Jurkat, Clone E6-1 (cell line): ENCODE measurements around the gene PPP6R3.
"Not testable (repeated sequence)": the region's sequence is repeated elsewhere in the genome, so short reads cannot be mapped to it uniquely, and the experiment has no call there.

ENCODE experiments used
- DNase-seq: peaks from one replicate; pipeline ENCODE4 v3.0.0-alpha.2; 2011; ENCODE audit warnings: low read depth, low spot score
- H3K4me3 ChIP-seq: 2 replicates; pipeline ENCODE4 v1.5.1; 2011; ENCODE audit warnings: mild to moderate bottlenecking, low read length, control low read depth, moderate library complexity

The PPP6R3 gene

GRCh38 chr11:68517121-68517741, 56.7 kb downstream of the PPP6R3 start:
- DNase-seq, result no peak
- H3K4me3 ChIP-seq, result no peak overlapping the region

GRCh38 chr11:68518191-68518590, 57.6 kb downstream of the PPP6R3 start:
- no peak for DNase-seq
- H3K4me3 ChIP-seq, result no peak overlapping the region

- peak; percentile 86 for DNase-seq
- H3K4me3 ChIP-seq, result no peak overlapping the region
These were observed 61.6 kb downstream of the PPP6R3 start for GRCh38 chr11:68521969-68522652.

DNA sequence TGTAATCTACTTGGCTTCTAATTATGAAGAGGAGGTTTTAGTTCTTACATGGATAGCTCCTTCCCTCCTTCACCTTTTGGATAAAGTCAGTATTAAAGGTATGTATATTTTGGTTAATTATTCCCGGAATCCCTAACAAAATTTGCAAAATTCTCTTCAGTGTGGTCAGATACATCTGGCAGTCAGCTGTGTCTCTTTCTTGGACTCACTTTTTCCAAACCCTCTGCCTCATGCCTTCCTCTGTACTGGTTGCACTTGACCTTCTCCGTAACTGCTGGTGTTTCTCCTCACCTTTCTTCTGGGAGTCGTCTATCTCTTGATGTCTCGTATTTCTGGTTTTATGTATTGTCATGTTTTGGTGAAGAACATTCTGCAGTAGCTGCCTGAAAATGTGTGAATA, 62.5 kb downstream of the PPP6R3 start:
- DNase-seq, result no peak
- H3K4me3 ChIP-seq, result no peak overlapping the region

DNA sequence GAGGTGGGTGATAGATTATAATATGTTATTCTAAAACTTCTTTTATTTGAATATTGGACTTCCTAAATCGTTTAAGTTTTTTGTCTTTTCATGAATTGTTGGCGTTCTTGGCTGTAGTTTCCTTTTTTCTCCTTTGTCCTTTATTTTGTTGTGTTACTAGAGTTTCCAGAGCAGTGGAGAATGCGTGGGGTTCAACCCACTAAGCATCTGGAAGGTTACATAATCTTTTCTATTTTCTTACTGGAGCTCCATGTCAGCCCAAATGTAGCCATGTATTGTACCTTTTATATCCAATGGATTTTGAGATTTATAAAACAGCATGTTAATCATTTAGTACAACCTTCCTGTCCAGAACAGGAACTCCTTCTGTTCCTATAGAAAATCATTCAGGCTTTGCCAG, 63.2 kb downstream of the PPP6R3 start:
- H3K4me3 ChIP-seq, result no peak overlapping the region
- DNase-seq, result no peak

DNA sequence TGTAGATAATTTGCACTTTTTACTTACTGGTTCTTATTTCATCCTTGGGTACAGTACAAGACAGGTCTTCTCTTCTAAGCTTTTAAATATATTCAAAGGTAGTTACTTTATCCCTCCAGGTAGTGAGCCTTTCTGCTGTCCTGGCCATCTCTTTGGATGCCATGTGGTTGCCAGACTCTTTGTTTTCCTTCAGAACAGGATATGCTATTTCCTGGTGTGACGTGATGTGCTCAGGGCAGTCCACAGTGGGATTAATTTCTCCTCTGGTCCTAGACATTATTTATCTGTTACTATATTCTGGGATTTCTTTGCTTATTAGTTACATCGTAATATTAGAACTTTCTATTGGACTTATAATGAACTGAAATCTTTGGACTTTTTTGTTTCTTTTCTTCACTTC, 63.7 kb downstream of the PPP6R3 start:
- no peak for DNase-seq
- H3K4me3 ChIP-seq, result no peak overlapping the region

DNA sequence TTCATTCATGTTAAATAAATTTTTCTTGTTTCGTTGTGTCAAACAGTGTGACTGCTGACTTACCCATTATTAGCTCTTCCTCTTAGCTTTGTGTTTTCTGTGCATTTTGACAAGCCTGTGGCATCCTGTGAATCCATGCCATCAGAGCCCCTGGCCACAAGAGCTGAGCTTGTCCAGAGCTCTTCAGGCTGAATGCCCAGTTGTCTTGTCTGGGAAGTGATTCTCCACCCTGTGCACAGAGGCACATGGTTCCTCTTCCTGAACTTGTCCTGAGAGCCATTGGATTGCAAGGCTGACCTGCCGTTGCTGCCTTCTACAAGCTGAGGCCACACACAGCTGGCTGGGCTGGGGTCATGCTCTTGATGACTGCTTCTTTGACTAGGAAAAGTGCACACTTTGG, 64.1 kb downstream of the PPP6R3 start:
- H3K4me3 ChIP-seq, result no peak overlapping the region
- DNase-seq, result no peak

DNA sequence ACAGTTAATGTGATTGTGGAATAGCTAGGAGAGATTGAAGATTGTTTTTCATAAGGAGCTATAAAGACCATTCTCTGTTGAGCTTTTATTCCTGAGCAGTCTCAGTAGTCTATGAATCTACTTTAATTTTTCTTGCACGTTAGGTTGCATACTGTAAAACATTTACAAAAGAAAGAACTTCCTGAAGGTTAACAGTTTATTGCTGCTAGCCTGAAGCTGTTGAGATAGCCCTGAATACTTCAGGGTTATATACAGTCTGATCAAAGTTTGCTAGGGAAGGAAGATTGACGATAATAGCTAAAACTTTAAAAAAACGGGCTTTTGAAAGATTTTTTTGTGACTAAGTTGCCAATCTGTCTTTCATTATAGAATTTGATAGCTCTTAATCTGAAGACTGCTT, 64.8 kb downstream of the PPP6R3 start:
- no peak overlapping the region for H3K4me3 ChIP-seq
- DNase-seq, result no peak

DNA sequence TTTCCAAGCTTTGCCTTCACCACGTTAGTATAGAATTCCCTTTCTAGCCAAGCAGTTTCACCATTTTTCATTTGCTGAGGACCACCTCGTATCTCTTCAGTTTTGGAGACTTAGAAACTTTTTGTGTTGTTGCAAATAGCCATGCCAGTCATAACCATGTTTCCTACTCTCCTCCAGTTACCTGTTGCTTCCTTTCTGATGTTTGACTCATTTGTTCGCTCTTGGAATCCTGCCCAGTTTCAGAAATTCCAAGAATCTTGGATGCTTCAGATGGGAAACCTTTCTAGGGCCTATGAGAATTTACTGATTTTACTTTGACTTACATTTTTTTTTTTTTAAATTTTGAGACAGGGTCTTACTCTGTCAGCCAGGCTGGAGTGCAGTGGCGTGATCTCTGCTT, 65.4 kb downstream of the PPP6R3 start:
- no peak for DNase-seq
- no peak overlapping the region for H3K4me3 ChIP-seq

DNA sequence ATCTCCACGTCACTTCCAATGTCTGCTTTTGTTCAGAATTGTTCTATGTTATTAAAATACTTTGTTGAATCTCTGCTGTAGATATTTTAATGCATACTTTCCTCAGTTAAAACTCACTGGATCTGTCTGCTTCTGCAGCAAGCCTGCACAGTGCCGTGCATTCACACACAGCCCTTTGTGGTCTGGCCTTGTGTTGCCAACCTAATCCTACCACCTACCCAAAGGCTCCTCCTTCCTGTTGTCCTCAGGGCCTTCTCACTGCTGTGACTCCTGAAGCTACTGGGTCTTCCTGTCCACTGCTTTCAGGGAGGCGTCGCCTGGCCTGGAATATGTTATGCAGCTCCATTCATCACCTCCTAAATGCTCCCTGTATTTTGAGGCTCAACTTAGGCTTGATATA, 67.0 kb downstream of the PPP6R3 start:
- DNase-seq, result no peak
- no peak overlapping the region for H3K4me3 ChIP-seq

DNA sequence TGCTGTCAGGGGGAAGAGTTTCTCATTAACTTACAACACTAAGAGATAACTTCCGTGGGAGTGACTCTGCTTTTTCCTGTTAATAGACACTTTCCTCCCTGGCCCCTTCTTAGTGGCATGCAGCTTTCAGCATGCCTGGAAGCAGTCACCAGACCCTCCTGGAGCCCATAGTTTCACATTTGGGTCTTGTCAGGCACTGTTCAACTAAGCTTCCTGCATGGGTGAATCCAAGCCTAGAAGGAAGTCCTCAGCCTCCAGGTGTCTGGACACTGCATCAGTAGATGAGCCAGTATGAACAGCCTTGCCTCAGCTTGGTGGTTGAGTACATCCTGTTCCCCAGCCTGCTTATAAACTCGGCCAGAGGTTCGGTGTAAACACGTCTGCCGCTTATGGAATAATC, 68.1 kb downstream of the PPP6R3 start:
- no peak overlapping the region for H3K4me3 ChIP-seq
- peak; percentile 42 for DNase-seq

DNA sequence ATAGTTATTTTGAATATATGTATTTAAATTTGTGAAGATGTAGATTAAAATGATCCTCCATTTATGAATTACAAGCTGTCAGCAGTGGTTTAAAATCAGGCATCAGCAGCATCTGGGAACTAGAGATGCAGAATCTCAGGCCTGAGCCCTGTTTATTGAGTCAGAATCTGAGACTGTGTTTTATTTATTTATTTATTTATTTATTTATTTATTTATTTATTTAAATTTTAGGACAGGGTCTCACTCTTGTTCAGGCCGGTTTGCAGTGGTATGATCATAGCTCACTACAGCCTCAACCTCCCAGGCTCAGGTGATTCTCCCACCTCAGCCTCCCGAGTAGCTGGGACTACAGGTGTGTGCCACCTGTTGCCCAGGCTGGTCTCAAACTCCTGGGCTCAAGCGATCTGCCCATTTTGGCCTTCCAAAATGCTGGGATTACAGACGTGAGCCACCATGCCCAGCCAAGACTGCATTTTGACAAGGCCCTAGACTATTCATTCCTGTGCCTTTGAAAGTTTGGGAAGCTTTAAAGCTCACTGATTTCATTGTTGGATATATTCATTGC, 70.7 kb downstream of the PPP6R3 start:
- no peak for DNase-seq

DNA sequence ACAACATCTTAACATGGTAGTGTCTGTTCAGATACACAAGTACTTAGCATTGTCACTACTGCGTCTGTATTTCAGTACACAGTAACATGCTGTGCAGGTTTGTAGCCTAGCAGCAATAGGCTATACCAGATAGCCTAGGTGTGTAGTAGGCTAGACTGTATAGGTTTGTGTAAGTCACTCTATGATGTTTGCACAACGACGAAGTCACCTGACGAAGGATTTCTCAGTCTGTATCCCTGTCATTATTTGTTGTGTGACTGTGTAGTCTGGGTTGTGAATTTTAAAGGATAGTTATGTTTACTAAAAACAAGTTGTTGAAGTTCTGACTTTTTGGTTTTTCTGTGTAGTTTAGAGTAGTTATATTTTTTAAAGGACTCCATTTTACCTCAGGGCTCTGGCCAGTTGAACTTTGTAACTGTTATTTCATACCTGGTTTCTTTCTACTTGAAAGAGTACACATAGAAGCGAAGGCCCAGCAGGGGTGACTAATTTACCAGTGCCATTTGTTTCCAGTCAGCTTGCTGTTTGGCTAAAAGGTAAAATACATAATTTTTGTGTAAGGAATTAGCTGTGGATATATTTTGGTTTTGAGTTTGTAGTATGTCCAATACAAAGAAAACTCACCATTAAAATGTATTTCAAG, 72.3 kb downstream of the PPP6R3 start:
- DNase-seq, result no peak
- H3K4me3 ChIP-seq, result no peak overlapping the region

More for the DNA sequence above, 70.7 kb downstream of the PPP6R3 start:
- H3K4me3 ChIP-seq, result no peak overlapping the region

GRCh38 chr11:68533945-68534344, 73.4 kb downstream of the PPP6R3 start:
- DNase-seq, result no peak
- no peak overlapping the region for H3K4me3 ChIP-seq

- no peak overlapping the region for H3K4me3 ChIP-seq
- DNase-seq, result no peak
These were observed 74.5 kb downstream of the PPP6R3 start for GRCh38 chr11:68535098-68535497.

DNA sequence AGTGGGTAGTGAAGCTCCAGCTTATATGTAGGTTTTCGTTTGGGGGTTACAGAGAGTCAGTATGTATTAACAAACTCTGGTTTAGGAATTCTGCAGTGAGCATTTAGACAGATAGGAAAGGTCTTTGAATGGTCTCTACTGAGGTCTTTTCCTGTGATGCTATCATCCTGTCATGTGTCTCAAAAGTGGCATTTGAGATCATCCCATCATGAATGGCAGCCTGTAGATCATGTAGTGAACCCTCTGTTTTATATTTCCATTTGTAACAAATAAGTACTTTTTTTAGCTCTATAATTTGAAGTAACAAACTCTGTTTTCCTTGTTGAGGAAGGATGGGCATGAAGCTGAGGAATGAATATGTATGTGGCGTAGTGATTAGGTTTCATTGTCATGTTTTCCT, 76.2 kb downstream of the PPP6R3 start:
- no peak overlapping the region for H3K4me3 ChIP-seq
- no peak for DNase-seq

DNA sequence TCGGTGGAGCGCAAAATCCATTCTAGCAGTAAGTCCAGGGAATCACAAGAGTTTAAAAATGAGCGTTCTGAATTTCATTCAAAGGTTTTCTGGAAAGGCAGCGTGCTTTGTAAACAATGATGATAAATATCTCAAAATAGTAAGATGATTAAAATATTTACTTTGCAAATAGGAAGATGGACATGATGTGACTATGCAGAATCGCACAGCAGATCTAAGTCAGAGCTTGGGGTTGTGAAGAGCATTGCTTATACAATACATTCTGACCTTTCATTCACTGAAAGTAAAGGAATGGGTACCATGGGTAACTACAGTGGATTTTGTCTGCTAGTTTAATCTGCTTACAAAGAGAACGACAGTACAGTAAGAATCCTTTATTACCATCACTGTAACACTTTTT, 77.5 kb downstream of the PPP6R3 start:
- H3K4me3 ChIP-seq, result no peak overlapping the region
- no peak for DNase-seq

DNA sequence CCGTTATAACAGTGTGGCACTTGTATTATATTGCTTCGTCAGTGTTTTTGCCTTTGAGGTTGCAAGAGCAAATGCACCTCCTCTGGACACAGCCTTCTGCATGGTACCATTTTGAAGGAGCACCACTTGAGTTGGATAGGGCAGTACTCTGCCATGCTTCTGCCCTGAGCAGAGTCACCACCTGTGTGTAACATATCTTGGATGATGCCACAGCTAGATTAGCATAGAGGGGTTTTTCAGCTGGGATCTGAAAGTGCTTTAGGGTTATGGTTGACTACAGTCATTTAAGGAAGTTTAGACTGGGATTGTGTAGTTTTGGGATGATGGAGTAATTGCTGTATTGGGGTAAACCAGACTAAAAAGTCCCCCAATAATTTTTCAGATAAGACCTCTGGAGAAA, 78.8 kb downstream of the PPP6R3 start:
- no peak overlapping the region for H3K4me3 ChIP-seq
- DNase-seq, result no peak

DNA sequence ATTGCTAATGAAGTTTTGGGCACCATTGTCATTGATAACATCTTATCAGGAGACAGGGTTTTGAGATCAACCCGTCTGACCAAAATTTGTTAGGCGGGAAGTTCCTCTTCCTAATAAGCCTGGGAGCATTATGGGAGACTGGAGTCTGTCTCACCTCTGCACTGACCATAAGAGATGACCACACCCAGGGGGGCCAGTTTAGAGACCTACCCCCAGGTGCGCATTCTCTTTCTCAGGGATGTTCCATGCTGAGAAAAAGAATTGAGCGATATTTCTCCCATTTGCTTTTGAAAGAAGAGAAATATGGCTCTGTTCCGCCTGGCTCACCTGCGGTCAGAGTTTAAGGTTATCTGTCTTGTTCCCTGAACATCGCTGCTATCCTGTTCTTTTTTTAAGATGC, 80.0 kb downstream of the PPP6R3 start:
- not testable (repeated sequence) for DNase-seq, H3K4me3 ChIP-seq

GRCh38 chr11:68541116-68541515, 80.6 kb downstream of the PPP6R3 start:
- no peak overlapping the region for H3K4me3 ChIP-seq
- no peak for DNase-seq
